GM12874 (cell line): ENCODE measurements around the gene ADIPOR1.

Experiments used
- CTCF ChIP-seq: IDR thresholded peaks from 2 replicates; pipeline ENCODE4 v1.5.1; 2011; ENCODE audit warnings: low read depth, mild to moderate bottlenecking, control low read depth, low read length, moderate library complexity; ENCODE audit not compliant: insufficient read depth

Gene ADIPOR1

GRCh38 chr1:202942426-202942825 lies 15.7 kb downstream of the ADIPOR1 start:
- no peak for TF ChIP-seq CTCF

- TF ChIP-seq CTCF, result no peak
These were observed 16.7 kb downstream of the ADIPOR1 start for GRCh38 chr1:202941372-202941771.

- no peak for TF ChIP-seq CTCF
These were observed 17.6 kb downstream of the ADIPOR1 start for GRCh38 chr1:202940561-202940960.

- TF ChIP-seq CTCF, result no peak
These were observed 19.7 kb downstream of the ADIPOR1 start for GRCh38 chr1:202938287-202938925.

- no peak for TF ChIP-seq CTCF
These were observed 22.3 kb downstream of the ADIPOR1 start for GRCh38 chr1:202935844-202936243.

- TF ChIP-seq CTCF, result no peak
These were observed 23.4 kb downstream of the ADIPOR1 start for GRCh38 chr1:202934755-202935154.

GRCh38 chr1:202932476-202932875 lies 25.6 kb downstream of the ADIPOR1 start:
- TF ChIP-seq CTCF, result no peak
